Activated CD4-positive, alpha-beta T cell treated with anti-CD3 and anti-CD28 coated beads, Interleukin-2, amount 50 U/mL, for 24 hours (primary cell): ENCODE results near the gene ENTPD8.
"Not testable (repeated sequence)": the region's sequence is repeated elsewhere in the genome, so short reads cannot be mapped to it uniquely, and the experiment has no call there.

ENCODE experiments used
- DNase-seq, 2 donors: peaks; one replicate each; pipeline ENCODE4 v3.0.0-alpha.2; 2020; ENCODE audit warnings: low read depth in 1 of 2, low spot score in 1 of 2

Gene ENTPD8

GRCh38 chr9:137458194-137459151, 17.3 kb upstream of the ENTPD8 start:
- DNase-seq: no peak

GRCh38 chr9:137457406-137458193, 16.4 kb upstream of the ENTPD8 start:
- no peak for DNase-seq

GRCh38 chr9:137456864-137457405, 15.8 kb upstream of the ENTPD8 start:
- no peak for DNase-seq

GRCh38 chr9:137456061-137456863, 15.1 kb upstream of the ENTPD8 start:
- no peak for DNase-seq

- no peak for DNase-seq
Measured at GRCh38 chr9:137455359-137455991, 14.3 kb upstream of the ENTPD8 start.

GRCh38 chr9:137454597-137455358, 13.6 kb upstream of the ENTPD8 start:
- no peak for DNase-seq

- no peak for DNase-seq
Measured at GRCh38 chr9:137454145-137454596, 13.0 kb upstream of the ENTPD8 start.

GRCh38 chr9:137453643-137454081, 12.5 kb upstream of the ENTPD8 start:
- peak in 1 of 2 donors; percentile 54 for DNase-seq

GRCh38 chr9:137452761-137453642, 11.8 kb upstream of the ENTPD8 start:
- DNase-seq: no peak

GRCh38 chr9:137452006-137452760, 11.0 kb upstream of the ENTPD8 start:
- DNase-seq: no peak

GRCh38 chr9:137451264-137452005, 10.3 kb upstream of the ENTPD8 start:
- not testable (repeated sequence) for DNase-seq

GRCh38 chr9:137450539-137451222, 9.5 kb upstream of the ENTPD8 start:
- not testable (repeated sequence) for DNase-seq

GRCh38 chr9:137449931-137450538, 8.9 kb upstream of the ENTPD8 start:
- DNase-seq: no peak

- DNase-seq: no peak
Measured at GRCh38 chr9:137449081-137449844, 8.1 kb upstream of the ENTPD8 start.

GRCh38 chr9:137448602-137448962, 7.4 kb upstream of the ENTPD8 start:
- DNase-seq: no peak
